Measurements from ENCODE around the gene AP1S1. TPM values are rescaled to one million over a fixed set of nuclear protein-coding genes. Genes with fewer than 3 reads are reported as not detected.
A peak's percentile ranks its signal among the peaks of the same experiment; 100 is the strongest.

Gene AP1S1
- polyA plus RNA-seq, 1 donor (not counting 4 experiments of a cell fraction or from before 2014, with no cell fraction given): 279 TPM

GRCh38 chr7:101200504-101200861 lies 46.2 kb downstream of the AP1S1 start:
- Histone ChIP-seq H3K4me3 (ENCODE audit: control insufficient read depth in 2 of 3, extremely low read depth in 1 of 3, insufficient read depth in 2 of 3, low read depth in 1 of 3, low read length in 3 of 3) (no peak overlapping the region), H2AFZ (ENCODE audit: control insufficient read depth, low read length) (no peak overlapping the region), H3K79me2 (ENCODE audit: control insufficient read depth, insufficient read depth, low read length) (no peaks in the 10 kb centered on the region), H3K9me3 (ENCODE audit: control insufficient read depth, low read depth, low read length) (no peaks in the 10 kb centered on the region), H3K27me3 (ENCODE audit: control insufficient read depth, extremely low read depth, insufficient read depth, low read length) (peaks cover 31% of the 10 kb centered on the region), H3K9ac (ENCODE audit: control insufficient read depth, extremely low read depth, insufficient read depth, low read length) (no peak overlapping the region), H3K4me2 (ENCODE audit: control insufficient read depth, extremely low read depth, insufficient read depth, low read depth, low read length) (no peak overlapping the region), H3K4me1 (ENCODE audit: control insufficient read depth, extremely low read depth, insufficient read depth, low read length) (no peaks in the 10 kb centered on the region), H3K9me1 (ENCODE audit: control insufficient read depth, extremely low read depth, insufficient read depth, low read length) (no peaks in the 10 kb centered on the region), H4K20me1 (ENCODE audit: control insufficient read depth, extremely low read depth, insufficient read depth, low read length) (no peaks in the 10 kb centered on the region), H3K27ac (ENCODE audit: control insufficient read depth, insufficient read depth, low read length) (no peak overlapping the region), H3K36me3 (ENCODE audit: control insufficient read depth in 2 of 2, extremely low read depth in 1 of 2, insufficient read depth in 2 of 2, low read length in 2 of 2) (no peaks in the 10 kb centered on the region)
- dilution Hi-C loops (cut with MboI; ENCODE audit: extremely low pct_ligation_motif_present, low sequenced_read_pairs): no loop called here
- DNase-seq (ENCODE audit: low read depth, low spot score): no peak
- TF ChIP-seq EZH2 (IDR thresholded peaks at IDR 0.05; ENCODE audit: low read length) (no peak), CTCF (optimal IDR thresholded peaks at IDR 0.05 in 1 of 3, IDR thresholded peaks at IDR 0.05 in 1 of 3, conservative IDR thresholded peaks at IDR 0.05 in 1 of 3; ENCODE audit: extremely low read depth in 1 of 3, insufficient read depth in 2 of 3, low read length in 3 of 3) (no peak)
- no peak for FAIRE-seq

- H3K79me2 ChIP-seq (ENCODE audit: control insufficient read depth, insufficient read depth, low read length): no peaks in the 10 kb centered on the region
- H3K4me2 ChIP-seq (ENCODE audit: control insufficient read depth, extremely low read depth, insufficient read depth, low read depth, low read length): peak within 1 kb of the TSS; percentile 27
- H3K27me3 ChIP-seq (ENCODE audit: control insufficient read depth, extremely low read depth, insufficient read depth, low read length): peaks cover 31% of the 10 kb centered on the region
- H3K9ac ChIP-seq (ENCODE audit: control insufficient read depth, extremely low read depth, insufficient read depth, low read length): no peak within 1 kb of the TSS
- TF ChIP-seq EZH2 (IDR thresholded peaks at IDR 0.05; ENCODE audit: low read length) (no peak), CTCF (optimal IDR thresholded peaks at IDR 0.05 in 1 of 3, IDR thresholded peaks at IDR 0.05 in 1 of 3, conservative IDR thresholded peaks at IDR 0.05 in 1 of 3; ENCODE audit: extremely low read depth in 1 of 3, insufficient read depth in 2 of 3, low read length in 3 of 3) (no peak)
- H3K9me1 ChIP-seq (ENCODE audit: control insufficient read depth, extremely low read depth, insufficient read depth, low read length): no peaks in the 10 kb centered on the region
- DNase-seq (ENCODE audit: low read depth, low spot score): no peak
- no peak within 1 kb of the TSS for H2AFZ ChIP-seq (ENCODE audit: control insufficient read depth, low read length)
- FAIRE-seq: no peak
- dilution Hi-C loops (cut with MboI; ENCODE audit: extremely low pct_ligation_motif_present, low sequenced_read_pairs): no loop called here
- H3K9me3 ChIP-seq (ENCODE audit: control insufficient read depth, low read depth, low read length): no peaks in the 10 kb centered on the region
- peaks cover 0 to 2% of the 10 kb centered on the region in 2 experiments for H3K36me3 ChIP-seq (ENCODE audit: control insufficient read depth in 2 of 2, extremely low read depth in 1 of 2, insufficient read depth in 2 of 2, low read length in 2 of 2)
- no peak within 1 kb of the TSS for H3K27ac ChIP-seq (ENCODE audit: control insufficient read depth, insufficient read depth, low read length)
- no peaks in the 10 kb centered on the region for H3K4me1 ChIP-seq (ENCODE audit: control insufficient read depth, extremely low read depth, insufficient read depth, low read length)
- peak within 1 kb of the TSS in 1 of 3 experiments; percentile 37 for H3K4me3 ChIP-seq (ENCODE audit: control insufficient read depth in 2 of 3, extremely low read depth in 1 of 3, insufficient read depth in 2 of 3, low read depth in 1 of 3, low read length in 3 of 3)
- no peaks in the 10 kb centered on the region for H4K20me1 ChIP-seq (ENCODE audit: control insufficient read depth, extremely low read depth, insufficient read depth, low read length)
Observed at GRCh38 chr7:101200862-101201599, 46.8 kb downstream of the AP1S1 start, which contains the start of gene MOGAT3. MOGAT3 (minus strand) TSS chr7:101201036; CDS start chr7:101200854, 182 bp downstream.

All from keratinocyte (primary cell).